ENCODE measurements around the gene SHF. TPM values are rescaled to one million over a fixed set of nuclear protein-coding genes. Genes with fewer than 3 reads are reported as not detected.

Gene SHF
- total RNA-seq, 2 donors from 2014 or later = 15.1 to 18.7 TPM

DNA sequence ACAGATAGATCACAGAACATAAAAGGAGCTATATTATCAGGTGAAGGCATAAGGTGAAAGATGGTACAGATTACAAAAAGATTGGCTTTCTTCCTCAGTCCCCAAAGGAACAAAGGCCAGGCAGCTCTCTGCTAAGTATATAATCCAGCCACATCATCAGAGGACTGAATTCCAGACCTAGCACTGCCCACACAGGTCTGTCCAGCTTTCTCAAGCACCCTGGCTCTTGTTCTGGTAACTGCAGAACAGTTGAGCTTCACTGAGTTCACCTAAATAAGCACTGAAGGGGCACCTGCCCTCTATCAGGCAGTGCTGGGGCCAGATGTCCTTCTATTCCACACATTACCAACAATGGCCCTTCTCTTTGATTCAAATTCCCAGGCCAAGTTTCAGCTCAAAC lies 64.4 kb downstream of the SHF start:
- H3K9me3 ChIP-seq = no peaks in the 10 kb centered on the region
- H3K27me3 ChIP-seq (replicated peaks; ENCODE audit: insufficient read depth) = no peaks in the 10 kb centered on the region
- no peak for ATAC-seq (ENCODE audit: insufficient number of reproducible peaks, low FRiP score, low read depth)
- TF ChIP-seq, protein P1, sequence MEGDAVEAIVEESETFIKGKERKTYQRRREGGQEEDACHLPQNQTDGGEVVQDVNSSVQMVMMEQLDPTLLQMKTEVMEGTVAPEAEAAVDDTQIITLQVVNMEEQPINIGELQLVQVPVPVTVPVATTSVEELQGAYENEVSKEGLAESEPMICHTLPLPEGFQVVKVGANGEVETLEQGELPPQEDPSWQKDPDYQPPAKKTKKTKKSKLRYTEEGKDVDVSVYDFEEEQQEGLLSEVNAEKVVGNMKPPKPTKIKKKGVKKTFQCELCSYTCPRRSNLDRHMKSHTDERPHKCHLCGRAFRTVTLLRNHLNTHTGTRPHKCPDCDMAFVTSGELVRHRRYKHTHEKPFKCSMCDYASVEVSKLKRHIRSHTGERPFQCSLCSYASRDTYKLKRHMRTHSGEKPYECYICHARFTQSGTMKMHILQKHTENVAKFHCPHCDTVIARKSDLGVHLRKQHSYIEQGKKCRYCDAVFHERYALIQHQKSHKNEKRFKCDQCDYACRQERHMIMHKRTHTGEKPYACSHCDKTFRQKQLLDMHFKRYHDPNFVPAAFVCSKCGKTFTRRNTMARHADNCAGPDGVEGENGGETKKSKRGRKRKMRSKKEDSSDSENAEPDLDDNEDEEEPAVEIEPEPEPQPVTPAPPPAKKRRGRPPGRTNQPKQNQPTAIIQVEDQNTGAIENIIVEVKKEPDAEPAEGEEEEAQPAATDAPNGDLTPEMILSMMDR (IDR thresholded peaks at IDR 0.05) = no peak
- DNase-seq (ENCODE audit: low spot score) = no peak
- no peaks in the 10 kb centered on the region for H3K36me3 ChIP-seq
- no peak overlapping the region for H3K27ac ChIP-seq
- H3K4me1 ChIP-seq (ENCODE audit: control insufficient read depth in 1 of 2, low read depth in 2 of 2) = no peaks in the 10 kb centered on the region
- H3K4me3 ChIP-seq = no peak overlapping the region

DNA sequence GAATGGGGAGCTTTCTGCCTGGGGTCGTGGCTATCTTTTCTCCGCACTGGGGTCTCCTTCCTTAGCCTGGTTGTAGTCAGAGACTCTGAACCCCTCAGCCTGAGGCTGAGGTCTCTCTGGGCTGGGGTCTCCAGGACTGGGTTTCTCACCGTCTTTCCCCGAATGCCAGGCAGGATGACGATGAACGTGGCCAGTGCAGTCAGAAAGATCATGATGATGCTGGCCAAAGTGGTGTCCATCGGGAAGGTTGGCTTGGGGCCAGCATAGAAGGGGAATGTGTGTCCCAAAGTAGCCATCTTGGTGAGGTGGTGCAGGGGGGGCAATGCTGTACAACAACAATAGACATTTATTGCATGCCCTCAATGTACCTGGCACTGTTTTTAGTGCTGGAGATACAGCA lies 65.0 kb downstream of the SHF start:
- DNase-seq (ENCODE audit: low spot score) (no peak), ATAC-seq (ENCODE audit: insufficient number of reproducible peaks, low FRiP score, low read depth) (no peak)
- no peak overlapping the region for H3K4me3 ChIP-seq
- no peak overlapping the region for H3K27ac ChIP-seq
- H3K36me3 ChIP-seq = no peaks in the 10 kb centered on the region
- H3K4me1 ChIP-seq (ENCODE audit: control insufficient read depth in 1 of 2, low read depth in 2 of 2) = peaks cover 0 to 2% of the 10 kb centered on the region in 2 donors
- no peaks in the 10 kb centered on the region for H3K9me3 ChIP-seq
- H3K27me3 ChIP-seq (replicated peaks; ENCODE audit: insufficient read depth) = no peaks in the 10 kb centered on the region
- TF ChIP-seq, protein P1 (IDR thresholded peaks at IDR 0.05) = no peak

DNA sequence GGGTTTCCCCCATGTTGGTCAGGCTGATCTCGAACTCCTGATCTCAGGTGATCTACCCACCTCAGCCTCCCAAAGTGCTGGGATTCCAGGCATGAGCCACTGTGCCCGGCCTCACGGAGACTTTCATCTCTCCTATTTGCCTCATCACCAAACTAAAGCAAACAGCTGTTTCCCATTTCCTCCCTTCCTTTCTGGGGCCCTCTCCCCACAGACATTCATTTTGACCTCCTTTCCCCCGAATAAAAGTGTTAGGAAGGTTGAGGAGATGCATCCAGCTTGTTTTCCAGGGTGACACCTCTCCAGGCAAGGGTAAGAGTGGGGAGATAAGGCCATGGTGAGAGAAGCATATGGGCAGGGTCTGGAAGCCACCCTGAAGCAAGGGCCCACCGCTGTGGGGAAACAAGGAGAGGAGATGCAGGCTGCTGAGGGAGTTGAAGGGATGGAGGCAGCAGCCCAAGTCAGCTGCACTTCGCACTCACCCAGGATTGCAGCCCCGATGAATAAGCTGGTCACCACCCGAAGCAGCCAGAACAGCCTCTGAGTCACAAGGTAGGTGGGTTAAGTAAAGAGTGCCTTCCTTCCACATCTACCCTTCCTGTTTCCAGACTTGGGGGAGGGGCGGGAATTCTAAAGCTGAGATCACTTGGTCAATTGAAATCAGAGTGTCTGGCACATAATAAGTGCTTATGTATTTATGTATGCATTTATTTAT lies 65.9 kb downstream of the SHF start:
- no peak overlapping the region for H3K4me3 ChIP-seq
- no peak for DNase-seq (ENCODE audit: low spot score)
- no peaks in the 10 kb centered on the region for H3K36me3 ChIP-seq
- no peaks in the 10 kb centered on the region for H3K9me3 ChIP-seq
- H3K27ac ChIP-seq = no peak overlapping the region
- TF ChIP-seq, protein P1 (IDR thresholded peaks at IDR 0.05) = no peak
- no peaks in the 10 kb centered on the region for H3K27me3 ChIP-seq (replicated peaks; ENCODE audit: insufficient read depth)
- no peak for ATAC-seq (ENCODE audit: insufficient number of reproducible peaks, low FRiP score, low read depth)
- peaks cover 4 to 10% of the 10 kb centered on the region in 2 donors for H3K4me1 ChIP-seq (ENCODE audit: control insufficient read depth in 1 of 2, low read depth in 2 of 2)

DNA sequence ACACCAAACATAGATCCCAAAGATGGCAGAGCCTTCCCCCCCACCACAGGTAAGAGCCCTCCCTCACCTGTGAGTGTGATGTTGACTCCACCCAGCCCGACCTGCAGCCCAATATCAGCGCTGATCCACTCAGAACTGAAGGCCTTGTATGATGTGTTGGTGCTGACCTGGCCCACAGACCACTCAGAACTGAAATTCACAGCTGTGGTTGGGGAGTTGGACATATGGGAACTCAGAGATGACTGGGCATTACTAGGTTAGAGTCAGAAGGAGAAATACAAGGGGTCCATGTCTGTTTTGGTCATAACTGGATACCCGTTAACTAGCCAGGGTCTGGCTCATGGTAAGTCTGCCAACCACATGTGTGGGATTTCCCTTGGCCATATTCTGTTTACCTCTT lies 66.7 kb downstream of the SHF start:
- no peaks in the 10 kb centered on the region for H3K9me3 ChIP-seq
- TF ChIP-seq, protein P1 (IDR thresholded peaks at IDR 0.05) = no peak
- H3K4me1 ChIP-seq (ENCODE audit: control insufficient read depth in 1 of 2, low read depth in 2 of 2) = peaks cover 9 to 17% of the 10 kb centered on the region in 2 donors
- ATAC-seq (ENCODE audit: insufficient number of reproducible peaks, low FRiP score, low read depth) (no peak), DNase-seq (ENCODE audit: low spot score) (no peak)
- peaks cover 6% of the 10 kb centered on the region for H3K27me3 ChIP-seq (replicated peaks; ENCODE audit: insufficient read depth)
- no peak overlapping the region for H3K27ac ChIP-seq
- no peaks in the 10 kb centered on the region for H3K36me3 ChIP-seq
- no peak overlapping the region for H3K4me3 ChIP-seq

DNA sequence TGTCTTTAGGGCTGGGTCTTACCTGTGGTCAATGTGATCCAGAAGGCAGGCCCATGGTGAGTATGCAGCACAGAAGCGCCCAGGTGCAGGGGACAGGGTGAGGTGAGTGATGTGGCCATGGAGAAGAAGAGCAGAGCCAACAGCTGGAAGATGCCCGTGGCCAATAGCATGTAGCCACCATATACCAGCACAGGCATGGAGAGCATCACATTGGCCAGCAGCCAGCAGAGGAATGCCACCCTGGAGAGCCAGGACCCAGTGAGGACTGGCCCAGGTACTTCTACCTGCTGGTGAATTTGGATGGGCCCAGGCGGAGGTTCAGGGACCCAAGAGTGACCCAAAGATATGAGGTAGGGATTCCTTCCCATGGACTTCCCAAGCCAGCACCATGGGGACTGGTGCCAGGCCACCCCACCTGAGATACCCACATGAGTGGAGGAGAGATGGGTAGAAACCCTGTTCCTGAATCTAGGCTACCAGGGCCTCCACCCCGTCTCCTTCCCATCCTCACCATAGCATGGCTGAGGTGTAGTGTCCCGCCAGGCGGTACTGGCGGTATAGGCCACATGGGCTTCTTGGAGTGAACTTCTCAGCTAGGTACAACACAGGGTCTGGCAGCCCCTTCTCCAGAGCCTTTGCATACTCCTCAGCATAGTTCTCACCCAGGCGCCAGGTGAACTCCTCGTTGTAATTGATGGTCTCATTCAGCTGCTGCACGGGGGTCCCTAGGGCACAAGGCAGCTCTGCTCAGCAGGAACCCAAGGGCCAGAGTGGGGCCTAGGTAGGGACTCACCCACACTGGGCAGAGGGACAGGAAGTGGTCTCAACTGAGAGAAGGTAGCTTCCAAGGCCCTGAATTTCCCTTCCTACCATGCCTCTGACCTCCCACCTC lies 67.4 kb downstream of the SHF start:
- TF ChIP-seq, protein P1 (IDR thresholded peaks at IDR 0.05) = no peak
- Histone ChIP-seq H3K27ac (no peak overlapping the region), H3K4me1 (ENCODE audit: control insufficient read depth in 1 of 2, low read depth in 2 of 2) (peaks cover 9 to 17% of the 10 kb centered on the region in 2 donors), H3K4me3 (no peak overlapping the region), H3K36me3 (no peaks in the 10 kb centered on the region), H3K27me3 (replicated peaks; ENCODE audit: insufficient read depth) (peaks cover 9% of the 10 kb centered on the region), H3K9me3 (no peaks in the 10 kb centered on the region)
- ATAC-seq (ENCODE audit: insufficient number of reproducible peaks, low FRiP score, low read depth) (no peak), DNase-seq (ENCODE audit: low spot score) (no peak)

Measured in thoracic aorta (tissue), 2 donors.